Transverse colon (tissue), 4 donors: Measurements from ENCODE around the gene FUZ. TPM values are rescaled to one million over a fixed set of nuclear protein-coding genes. Genes with fewer than 3 reads are reported as not detected.

Experiments
- DNase-seq: peaks from one replicate; pipeline ENCODE4 v3.0.0-alpha.2; 2019
- H3K27ac ChIP-seq, 4 donors: fragments of 200-600 bp; sonication (generic); 2 replicates each; pipeline ENCODE4 v1.5.1; 2016 to 2018; ENCODE audit warnings: inconsistent platforms in 4 of 4
- H3K27me3 ChIP-seq: fragments of 200-600 bp; sonication (generic); 2 replicates; pipeline ENCODE4 v1.5.1; 2017; ENCODE audit warnings: inconsistent platforms
- H3K36me3 ChIP-seq, 4 donors: fragments of 200-600 bp; sonication (generic); 2 replicates each; pipeline ENCODE4 v1.5.1; 2017 to 2019; ENCODE audit warnings: inconsistent platforms in 4 of 4
- H3K4me1 ChIP-seq, 4 donors: fragments of 200-600 bp; sonication (generic); 2 replicates each; pipeline ENCODE4 v1.5.1; 2017 to 2020; ENCODE audit warnings: inconsistent platforms in 4 of 4
- H3K4me3 ChIP-seq, 4 donors: fragments of 200-600 bp; sonication (generic); 1 replicate in 1 of 4; 2 replicates in 3 of 4; pipeline versions ENCODE4 v1.5.1 to v1.6.1; 2017 to 2019; ENCODE audit warnings: inconsistent platforms in 4 of 4
- H3K9me3 ChIP-seq, 2 donors: fragments of 200-600 bp; sonication (generic); 2 replicates each; pipeline ENCODE4 v1.5.1; 2017 to 2019; ENCODE audit warnings: inconsistent platforms in 2 of 2
- EP300 ChIP-seq: sonication (generic); formaldehyde crosslinking; IDR thresholded peaks from one replicate; pipeline ENCODE4 v1.6.1; 2017; ENCODE audit warnings: antibody characterized with exemption, low read depth
- POLR2A ChIP-seq: fragments of 450-650 bp; IDR thresholded peaks from one replicate; pipeline ENCODE4 v1.6.1; 2016; ENCODE audit warnings: antibody characterized with exemption, mild to moderate bottlenecking, moderate library complexity
- POLR2AphosphoS5 ChIP-seq, 3 donors: sonication (generic); formaldehyde crosslinking; IDR thresholded peaks; one replicate each; pipeline ENCODE4 v1.6.1; 2016; ENCODE audit warnings: antibody characterized with exemption in 3 of 3
- WGBS, 2 donors: methylation state at CpG; one replicate each; pipeline ENCODE4 v1.1.5; 2018; ENCODE audit warnings: low coverage in 1 of 2; 5-methylcytosine and 5-hydroxymethylcytosine counted together
- in situ Hi-C, 4 donors: fragments of 200-750 bp; cut with MboI; loops; one replicate each; pipeline versions ENCODE4 v1.15.0 to v1.15.1; 2017; ENCODE audit warnings: low sequenced_read_pairs in 3 of 4, low pct_ligation_motif_present in 1 of 4, low pct_unique_long_range_greater_than_20kb in 1 of 4
- intact Hi-C: fragments of 100-400 bp; cut with DNase I; formaldehyde crosslinking; loops from one replicate; pipeline ENCODE4 v1.15.1; 2023; ENCODE audit warnings: low total_unique reads
- total RNA-seq, 4 donors: library from RNA; depleted of rRNA; stranded (reverse); fragments of >200 nt; gene quantifications; one replicate each; pipeline ENCODE4 v1.1.0, GENCODE V29; 2016
- TF ChIP-seq, protein P1 (sequence below), 5 experiments: fragments of 200-600 bp in 3 of 5; fragments of 450-650 bp in 2 of 5; sonication (generic) in 3 of 5; IDR thresholded peaks; 1 replicate in 2 of 5; 2 replicates in 3 of 5; pipeline ENCODE4 v1.5.1; 2016 to 2017; ENCODE audit warnings: antibody characterized with exemption in 5 of 5, inconsistent platforms in 3 of 5, mild to moderate bottlenecking in 2 of 5, moderate library complexity in 1 of 5

Gene FUZ
- total RNA-seq, 4 donors from 2014 or later: 10.2 to 20.1 (median 13.1) TPM

DNA sequence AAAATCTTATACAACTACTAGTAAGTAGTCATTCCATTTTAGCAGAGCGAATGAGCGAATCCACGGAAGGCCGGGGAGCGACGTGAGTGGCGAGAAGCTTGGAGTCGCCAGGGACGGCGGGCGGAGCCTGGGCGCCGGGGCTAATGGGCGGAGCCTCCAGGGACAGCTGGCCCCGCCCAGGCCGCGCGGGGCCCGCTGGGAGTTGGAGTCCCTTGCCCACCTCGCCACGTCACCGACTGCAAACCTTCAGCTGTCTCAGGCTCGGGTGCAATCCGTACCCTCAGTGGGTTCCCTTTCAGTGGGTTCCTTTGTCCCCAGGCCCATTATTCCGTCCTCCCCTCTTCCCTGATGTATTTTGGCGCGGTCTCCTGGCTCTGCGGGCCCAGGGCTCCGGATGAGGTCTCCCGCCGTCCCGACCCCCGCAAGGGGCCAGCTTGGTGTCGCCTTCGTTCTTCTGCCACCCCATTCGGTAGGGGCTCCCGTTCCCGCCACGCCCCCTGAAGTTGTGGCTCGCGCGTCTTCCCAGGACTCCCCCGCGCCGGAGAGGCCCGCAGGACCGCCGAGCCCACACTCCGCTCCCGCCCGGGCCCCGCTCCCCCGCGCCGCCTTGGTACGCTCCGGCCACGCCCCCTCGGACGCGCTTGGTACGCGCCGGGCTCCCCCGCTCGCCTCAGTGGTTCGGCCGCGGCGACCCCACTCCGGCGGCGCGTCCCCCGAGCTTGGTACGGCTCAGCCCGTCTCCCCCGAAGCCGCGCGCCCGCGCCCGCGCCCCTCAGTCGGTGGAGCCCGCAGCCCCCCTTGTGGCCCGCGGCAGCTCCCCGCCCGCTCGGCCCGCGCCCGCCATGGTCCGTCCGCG is 37.6 kb upstream of the FUZ start, which contains the start of gene PTOV1:
Gene PTOV1 (plus strand): TSS at position 673 of the 856 bp plus-strand sequence.
- Histone ChIP-seq H3K36me3 (no peaks in the 10 kb centered on the region), H3K27ac (peak within 1 kb of the TSS; percentile 97 to 100 (median 99)), H3K9me3 (no peaks in the 10 kb centered on the region), H3K4me3 (peak within 1 kb of the TSS; percentile 62 to 98 (median 87)), H3K27me3 (no peaks in the 10 kb centered on the region), H3K4me1 (peaks cover 15 to 30% (median 22%) of the 10 kb centered on the region in 4 donors)
- intact Hi-C loops (loop anchor here (5.0 kb wide), 1 partner anchor 33 kb away; the partner anchor contains the start of gene MED25), in situ Hi-C loops (loop anchor here in 1 of 4 donors (25.0 kb wide), 1 partner anchor 363 kb away; the partner anchor contains the start of genes RPL13A and RPS11)
- TF ChIP-seq, protein P1, sequence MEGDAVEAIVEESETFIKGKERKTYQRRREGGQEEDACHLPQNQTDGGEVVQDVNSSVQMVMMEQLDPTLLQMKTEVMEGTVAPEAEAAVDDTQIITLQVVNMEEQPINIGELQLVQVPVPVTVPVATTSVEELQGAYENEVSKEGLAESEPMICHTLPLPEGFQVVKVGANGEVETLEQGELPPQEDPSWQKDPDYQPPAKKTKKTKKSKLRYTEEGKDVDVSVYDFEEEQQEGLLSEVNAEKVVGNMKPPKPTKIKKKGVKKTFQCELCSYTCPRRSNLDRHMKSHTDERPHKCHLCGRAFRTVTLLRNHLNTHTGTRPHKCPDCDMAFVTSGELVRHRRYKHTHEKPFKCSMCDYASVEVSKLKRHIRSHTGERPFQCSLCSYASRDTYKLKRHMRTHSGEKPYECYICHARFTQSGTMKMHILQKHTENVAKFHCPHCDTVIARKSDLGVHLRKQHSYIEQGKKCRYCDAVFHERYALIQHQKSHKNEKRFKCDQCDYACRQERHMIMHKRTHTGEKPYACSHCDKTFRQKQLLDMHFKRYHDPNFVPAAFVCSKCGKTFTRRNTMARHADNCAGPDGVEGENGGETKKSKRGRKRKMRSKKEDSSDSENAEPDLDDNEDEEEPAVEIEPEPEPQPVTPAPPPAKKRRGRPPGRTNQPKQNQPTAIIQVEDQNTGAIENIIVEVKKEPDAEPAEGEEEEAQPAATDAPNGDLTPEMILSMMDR (IDR thresholded peaks at IDR 0.05): no peak
- TF ChIP-seq POLR2A: peak; percentile 82
- peak; percentile 71 to 94 (median 90) for TF ChIP-seq POLR2AphosphoS5 (IDR thresholded peaks at IDR 0.05)
- DNase-seq: peak; percentile 94
- 0 to 3% methylated on average over 12 to 59 of the region's 98 CpGs for WGBS, 2 donors

DNA sequence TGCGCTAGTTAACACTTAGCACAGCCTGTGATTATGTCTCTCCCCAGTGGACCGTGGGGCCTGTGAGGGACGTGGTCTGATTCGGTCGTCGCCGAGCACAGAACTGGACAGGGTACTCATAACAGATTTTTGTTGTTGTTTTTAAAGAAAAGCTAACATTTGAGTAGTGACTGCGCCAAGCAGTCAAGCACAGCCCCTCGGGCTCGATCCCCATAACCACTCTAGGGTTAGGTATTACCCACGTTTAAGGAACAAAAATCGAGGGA is 37.1 kb upstream of the FUZ start:
- Histone ChIP-seq H3K36me3 (no peaks in the 10 kb centered on the region), H3K27me3 (no peaks in the 10 kb centered on the region), H3K4me3 (peak overlapping the region in 3 of 4 donors; percentile 79 to 98 (median 95)), H3K27ac (peak overlapping the region; percentile 97 to 100 (median 99)), H3K4me1 (peaks cover 15 to 30% (median 22%) of the 10 kb centered on the region in 4 donors), H3K9me3 (no peaks in the 10 kb centered on the region)
- TF ChIP-seq, protein P1 (IDR thresholded peaks at IDR 0.05): no peak
- no peak for TF ChIP-seq POLR2AphosphoS5 (IDR thresholded peaks at IDR 0.05)
- TF ChIP-seq POLR2A: no peak
- TF ChIP-seq EP300: no peak
- no peak for DNase-seq
- 47 to 56% methylated on average over 4 to 12 of the region's 12 CpGs for WGBS, 2 donors
- intact Hi-C loops: loop anchor here (5.0 kb wide), 1 partner anchor 33 kb away; the partner anchor contains the start of gene MED25
- in situ Hi-C loops: loop anchor here in 1 of 4 donors (25.0 kb wide), 1 partner anchor 363 kb away; the partner anchor contains the start of genes RPL13A and RPS11

DNA sequence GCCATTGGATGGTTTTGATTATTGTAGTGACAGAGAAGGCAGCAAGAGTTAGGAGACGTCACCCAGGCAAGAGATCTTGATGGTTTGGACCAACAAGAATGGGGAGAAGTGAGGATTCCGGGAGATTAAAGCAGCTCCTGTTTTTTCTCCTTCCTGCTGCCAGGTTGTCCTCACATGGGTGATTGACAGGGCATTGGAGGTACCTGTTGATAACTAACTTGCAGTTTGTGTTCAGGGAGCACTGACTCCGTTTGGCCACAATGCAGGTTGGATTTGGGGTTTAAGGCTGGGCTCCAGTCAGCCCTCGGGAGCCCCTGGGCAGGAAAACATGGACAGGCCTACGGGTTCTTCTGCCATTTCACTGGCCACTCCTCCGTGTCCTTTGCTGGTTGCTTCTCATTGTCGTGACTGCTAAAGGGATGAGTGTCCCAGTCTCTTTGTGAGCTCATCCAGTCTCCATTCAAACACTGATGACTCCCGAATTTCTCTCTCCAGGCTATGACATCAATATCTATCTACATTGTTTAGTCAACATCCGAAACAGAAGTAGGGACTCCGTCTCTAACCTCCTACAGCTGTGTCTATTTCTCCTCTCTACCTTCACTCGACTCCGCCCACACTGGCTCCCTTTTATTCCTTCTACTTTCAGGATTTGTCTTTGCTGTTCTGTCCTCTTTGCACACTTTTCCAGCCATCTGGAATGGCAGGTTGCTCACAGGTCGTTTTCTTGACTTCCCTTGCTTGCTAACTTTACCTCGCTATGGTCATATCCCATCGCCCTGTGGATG is 36.5 kb upstream of the FUZ start:
- DNase-seq: no peak
- H3K27ac ChIP-seq: peak overlapping the region; percentile 97 to 100 (median 99)
- intact Hi-C loops: loop anchor here (5.0 kb wide), 1 partner anchor 32 kb away; the partner anchor contains the start of gene MED25
- H3K9me3 ChIP-seq: no peaks in the 10 kb centered on the region
- TF ChIP-seq, protein P1 (IDR thresholded peaks at IDR 0.05): no peak
- TF ChIP-seq POLR2A: no peak
- TF ChIP-seq EP300: no peak
- no peak for TF ChIP-seq POLR2AphosphoS5 (IDR thresholded peaks at IDR 0.05)
- in situ Hi-C loops: loop anchor here in 1 of 4 donors (25.0 kb wide), 1 partner anchor 362 kb away; the partner anchor contains the start of genes RPL13A and RPS11
- no peaks in the 10 kb centered on the region for H3K27me3 ChIP-seq
- H3K4me3 ChIP-seq: peak overlapping the region in 3 of 4 donors; percentile 79 to 98 (median 95)
- 85% methylated on average over 8 to 15 of the region's 15 CpGs for WGBS, 2 donors
- H3K4me1 ChIP-seq: peaks cover 15 to 30% (median 22%) of the 10 kb centered on the region in 4 donors
- no peaks in the 10 kb centered on the region for H3K36me3 ChIP-seq

DNA sequence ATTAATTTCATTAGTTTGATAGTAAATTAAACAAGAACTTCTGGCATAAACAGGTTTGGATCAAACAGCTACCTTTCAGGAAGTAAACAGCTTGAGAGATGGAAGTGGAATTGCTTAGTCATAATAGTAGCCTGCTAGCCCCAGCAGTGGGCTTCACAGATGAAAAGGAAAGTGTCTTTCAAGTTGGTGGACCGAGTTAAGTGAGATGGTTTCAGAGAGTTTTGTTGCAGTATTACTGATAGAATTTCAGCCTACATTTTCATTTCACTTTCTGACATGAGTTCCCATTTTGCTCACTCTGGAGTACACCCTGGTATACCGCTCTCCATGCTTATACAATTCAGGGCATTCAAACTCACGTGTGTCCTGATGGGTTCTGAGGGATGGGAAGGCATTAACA is 35.8 kb upstream of the FUZ start:
- in situ Hi-C loops: no loop called here
- no peak for DNase-seq
- TF ChIP-seq POLR2AphosphoS5 (IDR thresholded peaks at IDR 0.05) (no peak), POLR2A (no peak), EP300 (no peak)
- TF ChIP-seq, protein P1 (IDR thresholded peaks at IDR 0.05): no peak
- no peak overlapping the region for H3K4me3 ChIP-seq
- no peaks in the 10 kb centered on the region for H3K9me3 ChIP-seq
- H3K36me3 ChIP-seq: no peaks in the 10 kb centered on the region
- no peaks in the 10 kb centered on the region for H3K27me3 ChIP-seq
- 83 to 90% methylated on average over 3 of the region's 3 CpGs for WGBS, 2 donors
- H3K27ac ChIP-seq: no peak overlapping the region
- H3K4me1 ChIP-seq: peaks cover 15 to 29% (median 18%) of the 10 kb centered on the region in 4 donors
- intact Hi-C loops: no loop called here
